Measurements from ENCODE around the gene PREP.
"Not testable (repeated sequence)": the region's sequence is repeated elsewhere in the genome, so short reads cannot be mapped to it uniquely, and the experiment has no call there.

The PREP gene

GRCh38 chr6:105338350-105338983 lies 64.4 kb downstream of the PREP start:
- not testable (repeated sequence) for DNase-seq (ENCODE audit: low read depth)

GRCh38 chr6:105336986-105337385 lies 65.9 kb downstream of the PREP start:
- no peak for DNase-seq (ENCODE audit: low read depth)

- no peak for DNase-seq (ENCODE audit: low read depth)
These were observed 70.3 kb downstream of the PREP start for GRCh38 chr6:105332576-105332975.

GRCh38 chr6:105331927-105332326 lies 71.0 kb downstream of the PREP start:
- no peak for DNase-seq (ENCODE audit: low read depth)

GRCh38 chr6:105330913-105331312 lies 72.0 kb downstream of the PREP start:
- no peak for DNase-seq (ENCODE audit: low read depth)

GRCh38 chr6:105330364-105330763 lies 72.5 kb downstream of the PREP start:
- no peak for DNase-seq (ENCODE audit: low read depth)

- no peak for DNase-seq (ENCODE audit: low read depth)
These were observed 75.8 kb downstream of the PREP start for GRCh38 chr6:105326833-105327770.

- no peak for DNase-seq (ENCODE audit: low read depth)
These were observed 76.7 kb downstream of the PREP start for GRCh38 chr6:105326216-105326615.

- no peak for DNase-seq (ENCODE audit: low read depth)
These were observed 78.4 kb downstream of the PREP start for GRCh38 chr6:105324386-105324950.

GRCh38 chr6:105322499-105323225 lies 80.2 kb downstream of the PREP start:
- DNase-seq (ENCODE audit: low read depth), result no peak

- DNase-seq (ENCODE audit: low read depth), result no peak
These were observed 81.2 kb downstream of the PREP start for GRCh38 chr6:105321728-105322127.

GRCh38 chr6:105321207-105321606 lies 81.7 kb downstream of the PREP start:
- no peak for DNase-seq (ENCODE audit: low read depth)

- DNase-seq (ENCODE audit: low read depth), result no peak
These were observed 82.1 kb downstream of the PREP start for GRCh38 chr6:105320765-105321164.

- DNase-seq (ENCODE audit: low read depth), result no peak
These were observed 82.6 kb downstream of the PREP start for GRCh38 chr6:105320271-105320670.

GRCh38 chr6:105319331-105319730 lies 83.6 kb downstream of the PREP start:
- DNase-seq (ENCODE audit: low read depth), result no peak

GRCh38 chr6:105318660-105319059 lies 84.2 kb downstream of the PREP start:
- DNase-seq (ENCODE audit: low read depth), result no peak

GRCh38 chr6:105317607-105318533 lies 85.0 kb downstream of the PREP start:
- DNase-seq (ENCODE audit: low read depth), result no peak

GRCh38 chr6:105313211-105313610 lies 89.7 kb downstream of the PREP start:
- no peak for DNase-seq (ENCODE audit: low read depth)

GRCh38 chr6:105310947-105311346 lies 91.9 kb downstream of the PREP start:
- no peak for DNase-seq (ENCODE audit: low read depth)

GRCh38 chr6:105310371-105310770 lies 92.5 kb downstream of the PREP start:
- no peak for DNase-seq (ENCODE audit: low read depth)

- no peak for DNase-seq (ENCODE audit: low read depth)
These were observed 94.0 kb downstream of the PREP start for GRCh38 chr6:105308840-105309239.
